ENCODE results near the gene GSTO2.

Gene GSTO2

DNA sequence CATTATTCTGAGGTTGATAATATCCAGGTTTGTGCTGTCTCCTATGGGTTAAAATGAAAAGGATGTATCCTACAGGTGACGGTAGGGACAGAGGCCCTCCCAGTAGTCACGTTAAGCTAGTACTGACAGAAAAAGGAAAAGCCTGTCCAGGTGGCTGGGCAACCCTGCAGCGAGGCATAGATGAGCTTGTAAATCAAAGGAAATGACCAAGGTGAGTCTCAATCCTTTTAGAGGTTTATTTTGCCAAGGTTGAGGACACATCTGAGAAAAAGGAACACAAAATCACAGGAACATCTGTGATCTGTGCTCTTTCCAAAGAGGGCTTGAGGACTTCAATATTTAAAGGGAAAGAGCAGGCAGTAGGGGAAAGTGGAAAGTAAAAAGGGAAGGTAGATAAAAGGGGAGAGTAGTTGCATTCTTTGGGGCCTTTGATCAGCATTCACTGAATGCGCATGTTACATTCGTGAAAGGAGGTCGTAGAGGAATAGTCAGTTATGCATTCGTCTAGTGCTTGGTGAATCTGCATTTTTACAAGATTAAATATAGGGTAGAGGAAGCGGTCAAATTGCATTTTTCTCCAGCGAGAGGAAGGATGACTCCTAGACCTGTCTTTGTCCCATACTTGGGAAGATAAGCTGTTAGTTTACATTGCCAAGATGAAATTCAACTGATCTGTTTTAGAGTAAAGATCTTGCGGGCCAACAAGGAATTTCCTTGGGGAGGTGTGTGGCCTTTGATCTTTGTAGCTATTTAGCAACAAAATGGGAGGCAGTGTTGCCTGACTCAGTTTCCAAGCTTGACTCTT is 15.2 kb upstream of the GSTO2 start:
- no peak for DNase-seq (ENCODE audit: low spot score)

DNA sequence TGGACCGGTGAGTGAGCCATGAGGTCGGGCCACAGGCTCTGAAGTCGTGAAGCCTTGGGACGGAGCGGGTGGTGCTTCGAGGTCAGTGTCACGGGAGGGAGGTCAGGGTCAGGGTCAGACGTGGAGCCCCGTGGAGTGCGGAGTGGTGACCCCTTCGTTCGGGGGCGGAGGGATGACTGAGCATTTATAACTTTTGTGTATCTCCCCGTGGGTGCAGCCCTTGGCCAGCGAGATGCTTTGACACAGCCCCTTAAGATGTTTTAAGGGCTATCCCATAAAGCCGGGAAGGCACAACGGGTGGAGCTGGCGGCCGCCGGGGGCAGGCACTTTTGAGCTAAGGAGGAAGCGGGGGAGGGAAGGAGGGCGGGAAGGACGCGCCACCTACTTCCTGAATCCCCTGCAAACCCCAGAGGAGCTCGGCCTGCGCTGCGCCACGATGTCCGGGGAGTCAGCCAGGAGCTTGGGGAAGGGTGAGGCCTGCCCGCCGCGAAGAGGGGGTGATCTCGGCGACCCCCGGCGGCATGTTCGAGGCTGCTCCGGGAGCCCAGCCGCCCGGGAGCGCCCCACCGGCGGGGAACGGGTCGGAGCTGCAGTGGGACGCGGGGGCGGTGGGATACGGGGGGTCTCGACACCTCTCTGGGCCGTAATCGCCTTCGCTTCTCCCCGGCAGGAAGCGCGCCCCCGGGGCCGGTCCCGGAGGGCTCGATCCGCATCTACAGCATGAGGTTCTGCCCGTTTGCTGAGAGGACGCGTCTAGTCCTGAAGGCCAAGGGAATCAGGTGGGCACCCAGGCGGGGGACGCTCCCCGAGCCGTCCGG is 14.3 kb upstream of the GSTO2 start, which contains the start of gene GSTO1:
Gene GSTO1 (plus strand): TSS at position 400 of the 818 bp plus-strand sequence. CDS start 37 bp downstream, at position 437.
- peak; percentile 87 for DNase-seq (ENCODE audit: low spot score)

DNA sequence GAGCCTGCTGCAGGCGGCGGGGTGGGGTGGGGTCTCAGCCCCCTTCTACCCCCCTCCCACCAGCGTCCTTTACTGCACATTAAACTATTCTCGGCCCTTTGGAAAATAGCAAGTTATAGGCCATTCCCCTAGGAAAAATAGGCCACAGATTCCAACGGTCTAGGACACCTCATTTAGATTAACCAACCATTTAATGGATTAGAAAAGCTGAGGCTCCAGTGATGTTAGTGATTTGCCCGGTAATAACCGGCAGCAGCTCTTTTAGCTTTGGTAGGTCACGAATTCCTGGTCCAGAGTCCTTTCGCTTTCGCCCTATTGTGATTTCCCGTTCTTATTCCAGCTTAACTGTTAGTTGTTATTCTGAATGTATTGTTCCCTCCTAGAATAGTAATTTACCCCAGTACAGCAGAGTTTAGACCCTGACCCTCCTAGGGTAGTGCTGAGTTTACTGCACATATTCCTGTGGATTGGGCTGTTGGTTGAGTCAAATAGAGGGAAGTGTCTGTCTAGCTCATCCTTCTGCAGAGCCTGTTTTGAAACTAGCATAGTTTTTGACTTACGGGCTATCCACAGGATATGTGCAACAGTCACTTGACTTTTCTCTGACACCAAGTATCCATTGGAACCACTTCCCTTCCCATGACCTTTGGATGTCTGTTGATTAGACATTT is 13.5 kb upstream of the GSTO2 start:
- DNase-seq (ENCODE audit: low spot score) = peak; percentile 76

DNA sequence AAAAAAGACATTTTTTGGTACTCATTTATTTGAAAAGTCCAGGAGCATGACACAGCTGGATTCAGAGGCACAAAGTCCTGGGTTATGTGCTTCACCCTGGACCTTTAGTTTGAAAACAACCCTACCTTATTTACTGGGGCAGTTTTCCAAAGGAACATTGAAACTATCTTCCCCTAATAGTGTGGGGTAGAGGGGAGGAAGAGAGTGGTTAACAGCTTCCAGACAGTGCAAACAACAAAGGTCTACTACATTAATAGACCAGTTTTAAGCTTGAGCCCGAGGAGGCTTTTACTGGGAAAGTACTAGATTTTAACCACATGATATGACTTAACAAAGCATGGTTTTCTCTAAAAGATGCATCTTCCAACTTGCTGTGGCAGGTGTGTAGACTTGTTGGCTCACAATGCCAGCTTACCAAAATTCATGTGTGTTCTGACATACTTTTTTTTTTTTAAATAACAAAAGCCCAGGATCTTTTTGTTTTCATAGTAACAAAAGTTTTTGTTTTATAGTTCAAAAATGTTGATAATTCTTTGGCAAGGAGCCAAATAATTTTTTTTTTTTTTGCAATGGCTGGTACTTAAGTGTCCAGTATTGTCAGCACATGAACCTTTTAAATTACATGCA is 12.5 kb upstream of the GSTO2 start:
- no peak for DNase-seq (ENCODE audit: low spot score)

DNA sequence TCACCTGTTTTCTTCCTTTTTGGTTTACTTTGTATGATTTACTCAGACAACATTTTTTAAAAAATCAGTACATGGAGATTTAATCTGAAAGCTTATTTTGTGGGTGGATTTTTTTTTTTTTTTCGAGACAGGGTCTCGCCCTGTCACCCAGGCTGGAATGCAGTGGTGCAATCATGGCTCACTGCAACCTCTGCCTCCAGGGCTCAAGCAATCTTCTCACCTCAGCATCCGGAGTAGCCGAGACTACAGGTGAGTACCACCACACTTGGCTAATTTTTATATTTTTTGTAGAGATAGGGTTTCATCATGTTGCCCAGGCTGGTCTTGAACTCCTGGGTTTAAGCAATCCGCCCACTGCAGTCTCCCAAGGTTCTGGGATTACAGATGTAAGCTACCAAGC is 11.7 kb upstream of the GSTO2 start:
- no peak for DNase-seq (ENCODE audit: low spot score)

DNA sequence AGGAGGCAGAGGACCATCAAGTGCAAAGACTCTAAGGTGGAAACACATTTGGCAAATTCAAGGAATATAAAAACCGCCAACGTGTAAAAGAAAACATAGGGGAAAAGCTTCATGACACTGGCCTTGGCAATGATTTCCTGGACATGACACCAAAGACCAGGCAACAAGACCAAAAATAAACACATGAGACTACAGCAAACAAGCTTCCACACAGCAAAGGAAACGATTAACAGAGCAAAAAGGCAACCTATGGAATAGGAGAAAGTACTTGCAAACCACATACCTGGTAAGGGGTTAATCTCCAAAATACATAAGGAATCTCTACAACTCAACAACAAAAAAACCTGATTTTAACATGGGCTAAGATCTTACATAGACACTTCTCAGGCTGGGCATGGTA is 10.8 kb upstream of the GSTO2 start:
- DNase-seq (ENCODE audit: low spot score) = no peak

DNA sequence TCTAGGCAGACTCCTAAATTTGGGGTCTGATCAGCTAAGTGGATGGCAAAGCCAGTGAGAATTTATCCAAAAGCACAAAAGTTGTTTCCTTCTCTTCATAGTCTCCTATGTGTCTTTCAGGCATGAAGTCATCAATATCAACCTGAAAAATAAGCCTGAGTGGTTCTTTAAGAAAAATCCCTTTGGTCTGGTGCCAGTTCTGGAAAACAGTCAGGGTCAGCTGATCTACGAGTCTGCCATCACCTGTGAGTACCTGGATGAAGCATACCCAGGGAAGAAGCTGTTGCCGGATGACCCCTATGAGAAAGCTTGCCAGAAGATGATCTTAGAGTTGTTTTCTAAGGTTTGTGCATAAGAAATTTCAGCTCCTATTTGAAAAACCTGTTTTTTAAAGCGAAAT is 9.5 kb upstream of the GSTO2 start:
- DNase-seq (ENCODE audit: low spot score) = no peak

DNA sequence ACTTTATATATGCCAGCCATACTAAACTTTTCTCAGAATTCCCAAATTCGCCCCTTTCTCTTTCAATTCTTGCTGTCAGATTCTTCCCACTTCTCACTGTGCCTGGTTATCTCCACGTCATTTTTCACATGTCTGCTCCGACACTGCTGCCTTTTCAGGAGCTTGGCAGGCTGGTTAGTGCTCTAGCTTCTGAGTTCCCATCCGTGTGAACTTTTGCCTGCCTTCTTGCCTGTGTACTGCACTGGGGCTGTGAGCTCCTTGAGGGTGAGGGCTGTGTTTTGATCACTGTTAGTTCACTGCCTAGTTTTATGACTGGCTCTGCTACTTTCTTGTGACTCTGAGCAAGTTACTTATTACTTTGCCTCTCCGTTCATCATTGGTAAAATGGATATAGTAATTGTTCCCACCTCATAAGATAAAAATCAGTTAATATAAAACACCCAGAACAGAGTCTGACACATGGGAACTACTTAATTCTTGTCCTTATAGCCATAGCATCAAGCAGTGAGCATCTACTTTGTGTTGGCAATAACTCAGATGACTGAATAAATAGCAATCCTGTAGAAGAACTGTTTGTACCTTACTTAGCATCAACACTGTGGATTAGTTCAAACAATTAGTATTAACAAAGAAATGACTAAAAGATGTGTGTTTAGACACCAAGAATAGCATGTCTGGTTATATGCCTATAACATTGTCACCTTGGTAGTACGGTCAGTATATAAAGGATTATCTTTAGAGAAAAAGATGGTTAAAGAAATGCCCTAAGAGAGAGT is 8.8 kb upstream of the GSTO2 start:
- no peak for DNase-seq (ENCODE audit: low spot score)

DNA sequence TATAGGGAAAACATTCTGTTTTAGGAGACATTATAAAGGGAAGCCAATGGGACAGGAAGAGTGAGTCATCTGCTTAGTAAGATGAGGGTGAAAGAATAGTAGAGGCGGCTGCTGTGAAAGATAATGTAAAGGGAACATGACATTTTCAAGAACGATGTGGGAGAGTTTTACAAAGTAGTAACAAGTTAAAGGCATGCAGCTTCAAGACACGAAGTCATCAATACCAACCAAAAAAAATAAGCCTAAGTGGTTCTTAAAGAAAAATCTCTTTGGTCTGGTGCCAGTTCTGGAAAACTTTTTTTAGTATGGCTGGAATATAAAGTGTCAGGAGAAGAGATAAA is 8.2 kb upstream of the GSTO2 start:
- peak; percentile 19 for DNase-seq (ENCODE audit: low spot score)

DNA sequence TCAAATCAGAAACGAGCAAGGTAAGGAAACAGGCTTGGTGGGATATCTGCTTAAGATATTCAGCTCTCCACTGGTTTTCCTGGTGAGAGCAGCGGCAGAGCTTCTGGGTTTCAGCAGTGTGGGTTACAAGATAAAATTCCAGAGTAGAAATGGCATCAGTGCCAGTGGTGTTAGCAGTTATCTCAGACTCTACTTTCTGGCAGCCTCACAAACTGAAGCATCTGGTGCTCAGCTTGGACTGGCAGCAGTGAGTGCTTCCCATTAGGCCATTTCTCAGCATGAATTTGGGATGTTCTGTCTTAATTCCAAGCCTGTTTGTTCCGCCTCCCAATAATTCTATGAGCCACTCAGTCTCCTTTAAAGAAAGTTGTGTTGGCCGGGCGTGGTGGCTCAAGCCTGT is 6.9 kb upstream of the GSTO2 start:
- DNase-seq (ENCODE audit: low spot score) = no peak

DNA sequence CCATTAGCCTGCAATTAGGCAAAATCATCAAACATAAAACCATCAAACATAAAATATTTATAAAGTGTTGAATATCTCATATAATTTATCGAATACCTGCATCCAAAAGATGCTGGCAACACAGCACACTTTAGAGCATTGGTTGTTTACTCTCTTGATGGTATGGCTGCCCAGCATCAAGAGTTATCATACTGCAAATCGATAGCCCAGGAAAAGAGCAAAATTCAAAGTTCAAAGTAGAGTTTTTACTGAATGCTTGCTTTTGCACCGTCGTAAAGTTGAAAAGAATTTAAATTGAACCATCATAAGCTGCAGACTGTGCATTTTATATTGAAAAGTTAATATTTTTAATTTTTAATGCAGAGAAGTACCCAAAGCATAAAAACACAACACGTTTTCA is 4.2 kb upstream of the GSTO2 start:
- no peak for DNase-seq (ENCODE audit: low spot score)

DNA sequence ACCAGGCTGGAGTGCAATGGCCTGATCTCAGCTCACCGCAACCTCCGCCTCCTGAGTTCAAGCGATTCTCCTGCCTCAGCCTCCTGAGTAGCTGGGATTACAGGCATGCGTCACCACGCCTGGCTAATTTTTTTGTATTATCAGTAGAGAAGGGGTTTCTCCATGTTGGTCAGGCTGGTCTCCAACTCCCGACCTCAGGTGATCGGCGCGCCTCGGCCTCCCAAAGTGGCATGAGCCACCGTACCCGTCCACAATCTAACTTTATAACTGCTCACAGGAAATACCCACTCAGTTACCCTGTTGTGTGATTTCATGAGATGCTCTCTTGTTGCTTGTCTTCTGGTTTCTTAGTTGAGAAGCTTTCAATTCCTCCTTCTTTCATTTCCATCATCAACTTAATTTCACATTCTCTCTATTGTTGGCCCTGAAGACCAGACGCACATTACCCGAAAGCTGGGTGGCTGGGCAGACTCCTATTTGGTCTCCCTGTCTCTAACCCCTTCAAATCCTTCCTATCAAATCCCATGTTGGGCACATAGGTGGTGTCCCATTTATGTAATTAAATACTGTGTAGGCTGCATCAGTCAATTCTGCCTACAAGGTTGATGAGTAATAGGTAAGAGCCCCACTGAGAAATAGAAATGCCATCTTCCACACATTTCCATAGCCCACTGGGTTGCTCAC is 1.1 kb upstream of the GSTO2 start:
- DNase-seq (ENCODE audit: low spot score) = no peak

DNA sequence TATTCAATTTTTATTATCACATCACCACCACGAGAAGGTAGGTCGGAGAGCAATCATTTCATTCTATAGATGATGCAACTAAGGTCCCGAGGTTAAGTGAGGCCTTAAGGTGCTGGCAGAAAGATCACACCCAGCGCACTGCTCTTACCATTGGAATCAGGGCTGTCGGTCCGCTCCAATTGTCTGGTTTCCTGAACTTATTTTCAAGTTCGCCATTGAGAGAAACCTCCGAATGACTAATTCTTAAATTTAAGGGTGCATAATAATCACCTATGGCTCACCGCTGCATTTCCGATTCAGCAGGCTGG is 625 bp upstream of the GSTO2 start:
- no peak for DNase-seq (ENCODE audit: low spot score)

DNA sequence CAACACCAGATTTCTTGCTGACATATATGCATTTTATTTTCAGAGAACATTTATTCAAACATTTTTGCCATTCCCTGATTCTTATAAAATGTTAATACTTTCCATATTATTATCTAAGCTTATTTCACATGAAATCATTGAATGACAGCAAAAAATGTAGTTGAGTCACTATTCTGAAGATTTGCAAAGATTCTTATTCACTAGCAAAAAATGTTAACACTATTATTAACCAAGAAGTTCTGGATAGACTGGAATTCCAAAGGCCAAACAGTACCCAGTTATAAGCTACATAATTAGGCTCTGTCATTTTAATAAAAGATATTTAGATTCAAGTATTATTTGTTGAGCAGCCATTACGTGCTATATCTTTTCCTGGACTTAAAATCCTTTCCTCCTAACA is 4.3 kb downstream of the GSTO2 start:
- DNase-seq (ENCODE audit: low spot score) = peak; percentile 32

DNA sequence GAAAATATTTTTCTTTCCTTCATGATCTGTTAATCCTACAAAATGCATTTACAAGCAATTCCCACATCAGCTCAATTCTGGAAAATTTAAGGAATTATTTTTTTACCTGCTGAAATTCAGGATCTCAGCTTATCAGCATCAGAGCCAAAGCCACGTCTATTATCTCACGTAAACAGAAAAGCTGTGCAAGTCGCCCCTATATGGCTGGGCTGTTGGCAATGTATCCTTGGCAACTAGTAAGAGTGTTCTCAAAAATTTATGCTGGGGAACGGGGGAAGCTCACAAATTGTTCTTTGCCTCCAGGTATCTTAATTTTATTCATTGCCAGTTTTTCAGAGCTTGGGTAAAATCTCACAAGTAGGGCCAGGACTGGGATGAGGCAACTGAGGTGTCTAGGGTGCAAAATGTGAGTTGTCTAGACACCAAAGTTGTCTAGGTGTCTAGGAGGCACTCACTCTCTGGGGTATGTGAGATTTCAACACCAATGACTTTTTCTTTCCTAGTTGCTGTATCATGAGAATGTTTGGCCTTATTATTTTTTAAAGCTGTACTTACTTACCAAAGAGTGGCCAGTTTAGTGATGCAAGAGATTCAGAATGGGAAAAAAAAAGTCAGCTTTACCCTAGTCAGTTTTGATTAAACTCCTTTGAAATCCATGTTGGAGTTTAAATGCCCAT is 5.1 kb downstream of the GSTO2 start:
- peak; percentile 59 for DNase-seq (ENCODE audit: low spot score)

DNA sequence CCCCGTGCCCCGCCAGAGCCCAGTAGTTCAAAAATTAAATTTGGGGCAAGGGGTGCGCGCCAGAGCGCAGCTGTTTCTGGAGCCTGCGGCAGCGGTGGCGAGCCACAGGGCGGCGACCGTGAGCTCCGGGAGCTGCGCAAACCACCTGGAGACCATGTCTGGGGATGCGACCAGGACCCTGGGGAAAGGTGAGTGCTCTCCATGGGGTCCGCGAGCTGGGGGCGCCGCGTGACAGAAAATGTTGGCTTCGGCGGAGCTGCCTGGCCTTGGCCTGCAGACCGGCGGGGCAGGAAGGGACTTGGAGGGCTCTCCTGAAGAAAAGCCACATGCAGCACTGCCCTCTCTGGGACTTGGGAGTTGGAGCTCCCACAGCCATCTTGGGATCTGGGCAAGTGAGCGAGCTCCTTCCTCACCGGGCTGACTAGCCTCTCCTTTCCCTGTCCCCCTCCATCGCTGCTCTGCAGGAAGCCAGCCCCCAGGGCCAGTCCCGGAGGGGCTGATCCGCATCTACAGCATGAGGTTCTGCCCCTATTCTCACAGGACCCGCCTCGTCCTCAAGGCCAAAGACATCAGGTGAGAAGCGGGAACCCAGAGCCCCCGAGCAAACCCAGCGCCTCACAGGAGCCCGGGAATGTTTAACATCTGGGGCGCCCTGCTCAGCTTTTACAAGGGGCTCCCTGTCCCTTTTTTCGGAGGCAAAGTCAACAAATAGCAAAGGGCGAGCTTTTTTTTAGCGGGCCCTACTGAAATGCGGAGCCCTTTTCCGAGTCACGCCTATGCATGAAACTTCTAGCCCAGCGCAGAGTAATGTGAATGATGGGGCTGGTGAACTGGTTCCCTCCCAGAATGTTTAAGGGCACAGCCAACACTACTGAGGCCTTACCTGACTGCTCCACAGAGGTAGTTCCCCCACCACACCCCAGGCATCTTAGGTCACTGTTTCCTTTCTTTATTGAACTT is 6.1 kb downstream of the GSTO2 start:
- DNase-seq (ENCODE audit: low spot score) = peak; percentile 82

DNA sequence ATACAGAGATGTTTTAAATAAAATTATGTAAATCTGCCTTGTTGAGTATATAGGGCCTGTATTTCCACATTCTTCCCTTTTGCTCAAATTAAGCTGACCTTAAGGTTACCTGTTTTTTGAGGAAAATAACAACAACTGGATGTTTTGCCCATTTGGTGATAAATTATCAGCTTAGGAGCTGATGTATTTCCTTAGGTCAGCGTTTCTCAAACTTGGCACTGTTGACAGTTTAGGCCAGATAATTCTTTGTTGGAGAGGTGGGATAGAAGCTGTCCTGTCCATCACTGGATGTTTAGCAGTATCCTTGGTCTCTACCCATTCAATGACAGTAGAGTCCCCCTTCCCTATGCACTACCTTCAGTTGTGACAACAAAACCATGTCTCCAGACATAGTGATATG is 7.2 kb downstream of the GSTO2 start:
- DNase-seq (ENCODE audit: low spot score) = no peak

DNA sequence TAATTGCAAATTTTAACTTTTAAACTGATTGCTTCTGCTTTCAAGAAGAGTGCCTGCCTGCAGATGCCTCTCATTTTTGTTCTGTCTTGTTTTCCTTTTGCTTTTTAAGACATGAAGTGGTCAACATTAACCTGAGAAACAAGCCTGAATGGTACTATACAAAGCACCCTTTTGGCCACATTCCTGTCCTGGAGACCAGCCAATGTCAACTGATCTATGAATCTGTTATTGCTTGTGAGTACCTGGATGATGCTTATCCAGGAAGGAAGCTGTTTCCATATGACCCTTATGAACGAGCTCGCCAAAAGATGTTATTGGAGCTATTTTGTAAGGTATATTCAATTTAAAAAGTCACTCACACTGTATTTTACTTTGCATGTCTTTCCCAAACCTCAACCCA is 8.8 kb downstream of the GSTO2 start:
- no peak for DNase-seq (ENCODE audit: low spot score)

DNA sequence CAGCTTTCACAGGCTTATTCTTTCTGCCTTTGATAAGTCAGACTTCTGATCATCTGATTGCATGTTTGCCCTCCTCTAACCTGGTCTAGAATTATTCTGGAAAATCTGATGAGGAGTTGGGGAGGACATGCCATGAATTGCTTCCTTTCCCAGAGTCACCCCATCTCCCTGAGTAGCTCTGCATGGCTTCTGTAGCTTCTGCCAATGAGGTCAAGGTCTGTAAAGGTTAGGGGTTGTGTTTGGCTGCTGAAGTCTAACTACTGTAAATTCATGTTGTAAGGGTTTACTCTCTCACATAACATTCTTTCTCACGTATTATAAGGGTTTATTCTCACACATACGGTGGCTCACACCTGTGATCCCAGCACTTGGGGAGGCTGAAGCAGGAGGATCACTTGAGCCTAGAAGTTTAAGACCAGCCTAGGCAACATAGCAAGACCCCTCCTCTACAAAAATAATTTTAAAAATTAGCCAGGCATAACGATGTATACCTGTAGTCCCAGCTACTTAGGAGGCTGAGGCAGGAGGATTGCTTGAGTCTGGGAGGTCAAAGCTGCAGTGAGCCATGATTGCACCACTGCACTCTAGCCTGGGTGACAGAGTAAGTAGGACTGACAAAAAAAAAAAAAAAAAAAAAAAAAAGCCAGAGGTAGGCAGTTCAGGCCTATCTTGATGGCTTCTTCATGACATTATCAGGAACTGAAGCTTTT is 10.7 kb downstream of the GSTO2 start:
- no peak for DNase-seq (ENCODE audit: low spot score)

Data from AG20443 (cell line).